HepG2 (cell line): ENCODE data around the gene ZNF467. TPM values are rescaled to one million over a fixed set of nuclear protein-coding genes. Genes with fewer than 3 reads are reported as not detected.
A peak's percentile ranks its signal among the peaks of the same experiment; 100 is the strongest.

ENCODE experiments used
- CC2D1A ChIP-seq: sonication (generic); formaldehyde crosslinking; IDR thresholded peaks from 2 replicates; pipeline ENCODE4 v1.8.1; 2023; ENCODE audit warnings: mild to moderate bottlenecking, missing genetic modification reagents
- CHCHD3 ChIP-seq: sonication (generic); formaldehyde crosslinking; IDR thresholded peaks from 2 replicates; pipeline ENCODE4 v1.8.0; 2022; ENCODE audit warnings: mild to moderate bottlenecking, missing genetic modification reagents, moderate library complexity
- DPF2 ChIP-seq: sonication (generic); formaldehyde crosslinking; IDR thresholded peaks from 2 replicates; pipeline ENCODE4 v1.4.0; 2020; ENCODE audit warnings: mild to moderate bottlenecking, low read depth, missing genetic modification reagents, borderline replicate concordance
- ERF ChIP-seq: IDR thresholded peaks from 2 replicates; pipeline ENCODE4 v1.6.1; 2018; ENCODE audit warnings: missing biosample characterization, missing genetic modification reagents
- FOXC1 ChIP-seq: sonication (generic); formaldehyde crosslinking; IDR thresholded peaks from 2 replicates; pipeline ENCODE4 v1.8.0; 2022; ENCODE audit warnings: mild to moderate bottlenecking, missing genetic modification reagents, borderline replicate concordance
- KDM2A ChIP-seq: sonication (generic); formaldehyde crosslinking; IDR thresholded peaks from 2 replicates; pipeline ENCODE4 v1.4.0; 2020; ENCODE audit warnings: low read depth, missing genetic modification reagents, borderline replicate concordance
- KDM5B ChIP-seq: sonication (generic); formaldehyde crosslinking; IDR thresholded peaks from 2 replicates; pipeline ENCODE4 v1.4.0; 2020; ENCODE audit warnings: missing genetic modification reagents, mild to moderate bottlenecking, borderline replicate concordance
- RAD21 ChIP-seq: fragments of 450-650 bp; formaldehyde crosslinking; IDR thresholded peaks from 2 replicates; pipeline ENCODE4 v1.5.0; 2020; ENCODE audit warnings: mild to moderate bottlenecking
- RXRA ChIP-seq: sonication (generic); formaldehyde crosslinking; IDR thresholded peaks from 2 replicates; pipeline ENCODE4 v1.5.1; 2020; ENCODE audit warnings: missing genetic modification reagents
- SOX6 ChIP-seq, 2 experiments: fragments of 450-650 bp in 1 of 2; sonication (generic) in 1 of 2; formaldehyde crosslinking in 1 of 2; IDR thresholded peaks; 2 replicates each; pipeline versions ENCODE4 v1.4.0 to v1.6.1; 2017 to 2020; ENCODE audit warnings: antibody characterized with exemption in 1 of 2, mild to moderate bottlenecking in 1 of 2, missing genetic modification reagents in 1 of 2
- STAG1 ChIP-seq: sonication (generic); formaldehyde crosslinking; IDR thresholded peaks from 2 replicates; pipeline ENCODE4 v1.4.0; 2020; ENCODE audit warnings: missing genetic modification reagents
- TEAD3 ChIP-seq: optimal IDR thresholded peaks from 2 replicates; pipeline ENCODE3; 2016; ENCODE audit warnings: borderline replicate concordance
- TRAFD1 ChIP-seq: sonication (generic); formaldehyde crosslinking; IDR thresholded peaks from 2 replicates; pipeline ENCODE4 v1.5.1; 2020; ENCODE audit warnings: missing genetic modification reagents, mild to moderate bottlenecking, borderline replicate concordance
- ZC3H13 ChIP-seq: sonication (generic); formaldehyde crosslinking; IDR thresholded peaks from 2 replicates; pipeline ENCODE4 v1.8.1; 2023; ENCODE audit warnings: mild to moderate bottlenecking, missing genetic modification reagents, moderate library complexity
- ZFX ChIP-seq: sonication (generic); formaldehyde crosslinking; IDR thresholded peaks from 2 replicates; pipeline ENCODE4 v1.4.0; 2020; ENCODE audit warnings: mild to moderate bottlenecking, low read depth, missing genetic modification reagents, moderate library complexity
- ZNF317 ChIP-seq: sonication (generic); formaldehyde crosslinking; IDR thresholded peaks from 2 replicates; pipeline ENCODE4 v1.5.0; 2020; ENCODE audit warnings: mild to moderate bottlenecking, missing genetic modification reagents
- polyA plus RNA-seq, 8 experiments: library from polyadenylated mRNA; depleted of rRNA in 3 of 8; stranded (reverse) in 7 of 8; unstranded in 1 of 8; fragments of >200 nt; fragmentation: Illumina TruSeq in 4 of 8; extraction: Trizol in 4 of 8; gene quantifications; 2 replicates each; pipeline versions ENCODE4 v1.2.1 to v1.2.3, GENCODE V29; 2011 to 2016; ENCODE audit warnings: low read depth in 4 of 8, missing spikeins in 1 of 8, mixed read lengths in 1 of 8; ENCODE audit not compliant: insufficient read depth in 1 of 8
- total RNA-seq, 5 experiments: library from RNA; depleted of rRNA; stranded (reverse); fragments of >200 nt; fragmentation: Illumina TruSeq; extraction: Trizol; gene quantifications; 2 replicates each; pipeline ENCODE4 v1.2.3, GENCODE V29; 2016; ENCODE audit warnings: low read depth in 1 of 5
- TF ChIP-seq, protein P1 (sequence below): sonication (generic); formaldehyde crosslinking; IDR thresholded peaks from 2 replicates; pipeline ENCODE4 v1.4.0; 2020; ENCODE audit warnings: missing genetic modification reagents
- TF ChIP-seq, protein P2 (sequence below): sonication (generic); formaldehyde crosslinking; conservative IDR thresholded peaks from 2 replicates; pipeline ENCODE4 v1.4.0; 2020; ENCODE audit warnings: missing genetic modification reagents
- TF ChIP-seq, protein P3 (sequence below), 2 experiments: sonication (generic) in 1 of 2; formaldehyde crosslinking in 1 of 2; IDR thresholded peaks; 2 replicates each; pipeline versions ENCODE4 v1.4.0 to v1.6.1; 2018 to 2020; ENCODE audit warnings: missing genetic modification reagents in 2 of 2, borderline replicate concordance in 1 of 2, low read depth in 1 of 2, mild to moderate bottlenecking in 1 of 2, missing biosample characterization in 1 of 2

ZNF467 gene
- total and polyA plus RNA-seq, 2 of the 13 experiments (the other 11 are each of a cell fraction or from before 2014, with no cell fraction given), result 0.03 TPM; not detected in 1

DNA sequence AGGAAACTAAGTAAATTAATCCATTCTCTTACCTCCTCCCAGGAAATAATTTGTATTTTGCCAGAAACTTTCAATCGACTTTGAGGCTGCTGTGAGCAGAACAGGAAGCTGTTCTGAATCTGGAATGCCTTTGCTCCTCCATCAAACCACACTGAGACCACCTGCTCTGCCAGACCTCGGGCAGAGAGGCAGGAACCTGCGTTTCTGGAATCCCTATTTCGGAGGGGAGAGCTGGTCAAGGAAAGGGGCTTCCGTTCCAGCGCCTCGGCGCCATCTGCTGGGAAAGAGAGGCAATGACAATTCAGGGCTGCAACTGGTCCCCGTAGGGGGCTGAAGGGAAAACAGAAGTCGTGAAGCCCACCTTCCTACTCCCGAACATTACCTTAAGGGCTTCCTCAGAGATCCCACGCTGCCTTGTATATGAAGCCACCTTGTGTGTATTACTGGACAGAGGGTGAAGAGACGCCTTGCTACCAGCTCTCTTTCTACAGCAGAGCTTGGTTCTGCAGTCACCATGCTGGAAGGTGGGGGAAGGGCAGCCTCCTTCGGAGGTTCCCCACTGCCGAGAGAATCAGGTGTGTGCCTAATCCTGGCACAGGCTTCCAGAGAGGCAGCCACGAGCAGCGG, 31.2 kb downstream of the ZNF467 start (continued):
- TF ChIP-seq TRAFD1 (CRISPR knock-in tag) (no peak), DPF2 (CRISPR knock-in tag) (no peak), TEAD3 (CRISPR knock-in tag) (peak; percentile 31), CC2D1A (CRISPR knock-in tag) (0 out of 2 replicates have a peak, but pooled peaks have one; percentile 51), RXRA (peak; percentile 12; the same call in 1 of the 2 replicates), SOX6 (IDR thresholded peaks at IDR 0.05) (no peak), SOX6 (CRISPR knock-in tag; IDR thresholded peaks at IDR 0.05) (peak; percentile 23; the same call in 1 of the 2 replicates), ZFX (0 out of 2 replicates have a peak, but pooled peaks have one; percentile 13), ZC3H13 (CRISPR knock-in tag) (0 out of 2 replicates have a peak, but pooled peaks have one; percentile 30), ZNF317 (peak; percentile 49; the same call in 1 of the 2 replicates), CHCHD3 (CRISPR knock-in tag) (0 out of 2 replicates have a peak, but pooled peaks have one; percentile 33), FOXC1 (CRISPR knock-in tag) (no peak), KDM2A (CRISPR knock-in tag) (peak; percentile 79), KDM5B (CRISPR knock-in tag) (0 out of 2 replicates have a peak, but pooled peaks have one; percentile 22), RAD21 (CRISPR knock-in tag) (peak; percentile 77), STAG1 (CRISPR knock-in tag) (peak; percentile 89), ERF (CRISPR knock-in tag) (0 out of 2 replicates have a peak, but pooled peaks have one; percentile 59)
- TF ChIP-seq, protein P1, sequence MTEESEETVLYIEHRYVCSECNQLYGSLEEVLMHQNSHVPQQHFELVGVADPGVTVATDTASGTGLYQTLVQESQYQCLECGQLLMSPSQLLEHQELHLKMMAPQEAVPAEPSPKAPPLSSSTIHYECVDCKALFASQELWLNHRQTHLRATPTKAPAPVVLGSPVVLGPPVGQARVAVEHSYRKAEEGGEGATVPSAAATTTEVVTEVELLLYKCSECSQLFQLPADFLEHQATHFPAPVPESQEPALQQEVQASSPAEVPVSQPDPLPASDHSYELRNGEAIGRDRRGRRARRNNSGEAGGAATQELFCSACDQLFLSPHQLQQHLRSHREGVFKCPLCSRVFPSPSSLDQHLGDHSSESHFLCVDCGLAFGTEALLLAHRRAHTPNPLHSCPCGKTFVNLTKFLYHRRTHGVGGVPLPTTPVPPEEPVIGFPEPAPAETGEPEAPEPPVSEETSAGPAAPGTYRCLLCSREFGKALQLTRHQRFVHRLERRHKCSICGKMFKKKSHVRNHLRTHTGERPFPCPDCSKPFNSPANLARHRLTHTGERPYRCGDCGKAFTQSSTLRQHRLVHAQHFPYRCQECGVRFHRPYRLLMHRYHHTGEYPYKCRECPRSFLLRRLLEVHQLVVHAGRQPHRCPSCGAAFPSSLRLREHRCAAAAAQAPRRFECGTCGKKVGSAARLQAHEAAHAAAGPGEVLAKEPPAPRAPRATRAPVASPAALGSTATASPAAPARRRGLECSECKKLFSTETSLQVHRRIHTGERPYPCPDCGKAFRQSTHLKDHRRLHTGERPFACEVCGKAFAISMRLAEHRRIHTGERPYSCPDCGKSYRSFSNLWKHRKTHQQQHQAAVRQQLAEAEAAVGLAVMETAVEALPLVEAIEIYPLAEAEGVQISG (CRISPR knock-in tag), result 0 out of 2 replicates have a peak, but pooled peaks have one; percentile 40
- TF ChIP-seq, protein P2, sequence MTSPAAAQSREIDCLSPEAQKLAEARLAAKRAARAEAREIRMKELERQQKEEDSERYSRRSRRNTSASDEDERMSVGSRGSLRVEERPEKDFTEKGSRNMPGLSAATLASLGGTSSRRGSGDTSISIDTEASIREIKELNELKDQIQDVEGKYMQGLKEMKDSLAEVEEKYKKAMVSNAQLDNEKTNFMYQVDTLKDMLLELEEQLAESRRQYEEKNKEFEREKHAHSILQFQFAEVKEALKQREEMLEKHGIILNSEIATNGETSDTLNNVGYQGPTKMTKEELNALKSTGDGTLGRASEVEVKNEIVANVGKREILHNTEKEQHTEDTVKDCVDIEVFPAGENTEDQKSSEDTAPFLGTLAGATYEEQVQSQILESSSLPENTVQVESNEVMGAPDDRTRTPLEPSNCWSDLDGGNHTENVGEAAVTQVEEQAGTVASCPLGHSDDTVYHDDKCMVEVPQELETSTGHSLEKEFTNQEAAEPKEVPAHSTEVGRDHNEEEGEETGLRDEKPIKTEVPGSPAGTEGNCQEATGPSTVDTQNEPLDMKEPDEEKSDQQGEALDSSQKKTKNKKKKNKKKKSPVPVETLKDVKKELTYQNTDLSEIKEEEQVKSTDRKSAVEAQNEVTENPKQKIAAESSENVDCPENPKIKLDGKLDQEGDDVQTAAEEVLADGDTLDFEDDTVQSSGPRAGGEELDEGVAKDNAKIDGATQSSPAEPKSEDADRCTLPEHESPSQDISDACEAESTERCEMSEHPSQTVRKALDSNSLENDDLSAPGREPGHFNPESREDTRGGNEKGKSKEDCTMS (CRISPR knock-in tag), result no peak
- TF ChIP-seq, protein P3, sequence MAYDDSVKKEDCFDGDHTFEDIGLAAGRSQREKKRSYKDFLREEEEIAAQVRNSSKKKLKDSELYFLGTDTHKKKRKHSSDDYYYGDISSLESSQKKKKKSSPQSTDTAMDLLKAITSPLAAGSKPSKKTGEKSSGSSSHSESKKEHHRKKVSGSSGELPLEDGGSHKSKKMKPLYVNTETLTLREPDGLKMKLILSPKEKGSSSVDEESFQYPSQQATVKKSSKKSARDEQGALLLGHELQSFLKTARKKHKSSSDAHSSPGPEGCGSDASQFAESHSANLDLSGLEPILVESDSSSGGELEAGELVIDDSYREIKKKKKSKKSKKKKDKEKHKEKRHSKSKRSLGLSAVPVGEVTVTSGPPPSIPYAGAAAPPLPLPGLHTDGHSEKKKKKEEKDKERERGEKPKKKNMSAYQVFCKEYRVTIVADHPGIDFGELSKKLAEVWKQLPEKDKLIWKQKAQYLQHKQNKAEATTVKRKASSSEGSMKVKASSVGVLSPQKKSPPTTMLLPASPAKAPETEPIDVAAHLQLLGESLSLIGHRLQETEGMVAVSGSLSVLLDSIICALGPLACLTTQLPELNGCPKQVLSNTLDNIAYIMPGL (CRISPR knock-in tag; IDR thresholded peaks at IDR 0.05; ENCODE audit: borderline replicate concordance in 1 of 2, low read depth in 1 of 2), result peak; percentile 33 to 64; a peak in 3 of 4 replicates
